Heart left ventricle (tissue), 16 donors: ENCODE results near the gene A3GALT2. TPM values are rescaled to one million over a fixed set of nuclear protein-coding genes. Genes with fewer than 3 reads are reported as not detected.

Source experiments
- ATAC-seq, 4 donors: fragments of 200-7000 bp; cut with Tn5 transposase; one replicate each; pipeline ENCODE4 v1.9.1; 2020 to 2022; ENCODE audit warnings: moderate library complexity in 4 of 4, mild to moderate bottlenecking in 3 of 4, moderate number of reproducible peaks in 1 of 4
- DNase-seq, 5 donors: peaks; one replicate each; pipeline ENCODE4 v3.0.0-alpha.2; 2020
- H3K27ac ChIP-seq, 12 donors: fragments of 200-600 bp; sonication (generic) in 4 of 12; one replicate each; pipeline versions ENCODE4 v1.5.0 to v1.8.0; 2016 to 2022; ENCODE audit warnings: mild to moderate bottlenecking in 2 of 12
- H3K27me3 ChIP-seq, 9 donors: fragments of 200-600 bp; sonication (generic) in 2 of 9; one replicate each; pipeline versions ENCODE4 v1.5.1 to v1.8.0; 2016 to 2022; ENCODE audit warnings: mild to moderate bottlenecking in 3 of 9
- H3K36me3 ChIP-seq, 9 donors: fragments of 200-600 bp; sonication (generic) in 2 of 9; one replicate each; pipeline versions ENCODE4 v1.5.0 to v1.8.0; 2018 to 2022; ENCODE audit warnings: mild to moderate bottlenecking in 2 of 9
- H3K4me1 ChIP-seq, 12 donors: fragments of 200-600 bp; sonication (generic) in 4 of 12; one replicate each; pipeline versions ENCODE4 v1.5.0 to v1.8.0; 2016 to 2022; ENCODE audit warnings: mild to moderate bottlenecking in 3 of 12
- H3K4me3 ChIP-seq, 12 donors: fragments of 200-600 bp; sonication (generic) in 4 of 12; one replicate each; pipeline versions ENCODE4 v1.5.0 to v1.8.0; 2017 to 2022; ENCODE audit warnings: mild to moderate bottlenecking in 9 of 12, moderate library complexity in 4 of 12
- H3K9me3 ChIP-seq, 12 donors: fragments of 200-600 bp; sonication (generic) in 4 of 12; one replicate each; pipeline versions ENCODE4 v1.5.0 to v1.8.0; 2016 to 2022; ENCODE audit warnings: mild to moderate bottlenecking in 1 of 12
- POLR2A ChIP-seq, 2 donors: fragments of 450-650 bp; IDR thresholded peaks; one replicate each; pipeline ENCODE4 v1.6.1; 2017; ENCODE audit warnings: antibody characterized with exemption in 2 of 2, mild to moderate bottlenecking in 2 of 2, moderate library complexity in 2 of 2
- WGBS, 4 donors: extraction: QIAGEN DNeasy Blood & Tissue Kit in 2 of 4; methylation state at CpG; one replicate each; pipeline versions ENCODE4 v1.1.5 to v1.1.7; 2013 to 2018; 5-methylcytosine and 5-hydroxymethylcytosine counted together
- intact Hi-C, 10 donors: fragments of 100-400 bp; cut with DNase I; formaldehyde crosslinking; loops; one replicate each; pipeline versions ENCODE4 v1.11.1 to v1.14.2; 2022
- polyA plus RNA-seq, 2 donors: library from polyadenylated mRNA; stranded (reverse); fragments of 200-250 nt; gene quantifications; one replicate each; pipeline ENCODE4 v1.2.3, GENCODE V29; 2013
- total RNA-seq, 9 donors: library from RNA; depleted of rRNA in 2 of 9; stranded (reverse); fragments of >200 nt in 2 of 9; fragmentation: NEBNext Ultra II Directional in 3 of 9; extraction: Animal tissue kit (Norgen Biotek cat#: 25700) in 3 of 9; gene quantifications; one replicate each; pipeline versions ENCODE4 v1.1.0 to v1.2.4, GENCODE V29; 2016 to 2023
- TF ChIP-seq, protein P1 (sequence below), 12 donors: fragments of 200-600 bp; sonication (generic) in 4 of 12; IDR thresholded peaks; one replicate each; pipeline versions ENCODE4 v1.5.0 to v1.8.0; 2018 to 2022; ENCODE audit warnings: antibody characterized with exemption in 12 of 12, mild to moderate bottlenecking in 5 of 12
- donor health status: ischemic (EF 13 %, LVEDD 7.1; RV severe dilation, severe dysfunction).
- donor health status: healthy with polysubstance abuse.
- donor health status: DM: no; HTN: yes; CAD: no.
- donor health status: DM: no; HTN: no; CAD: no.
- donor health status: ischemic (EF 25% LVEDD 6.9; RV normal size, moderate dysfunction).
- donor health status: ischemic (EF 25% LVEDD 5.7; RV mildly dilated, moderate dysfunction).
- donor health status: healthy.
- donor health status: DM: yes; HTN: yes; CAD: no.
- donor health status: ischemic (EF 35%, LVEDD 5.7; RV mildly dilated, moderate dysfunction).
- donor health status: nonischemic (EF 11% LVEDD 7.7; RV severe dilation, severe dysfunction).
- donor health status: DM: yes; HTN: yes; CAD: no.
- donor health status: PGD.
- donor health status: ischemic (EF 29% LVEDD 5.4; RV normal size, mild dysfunction).
- donor health status: nonischemic (EF 23%, LVEDD 6.1; RV moderate dilation, normal function).

A3GALT2 gene
- total and polyA plus RNA-seq, 11 donors: 0.40 TPM; not detected in 10

DNA sequence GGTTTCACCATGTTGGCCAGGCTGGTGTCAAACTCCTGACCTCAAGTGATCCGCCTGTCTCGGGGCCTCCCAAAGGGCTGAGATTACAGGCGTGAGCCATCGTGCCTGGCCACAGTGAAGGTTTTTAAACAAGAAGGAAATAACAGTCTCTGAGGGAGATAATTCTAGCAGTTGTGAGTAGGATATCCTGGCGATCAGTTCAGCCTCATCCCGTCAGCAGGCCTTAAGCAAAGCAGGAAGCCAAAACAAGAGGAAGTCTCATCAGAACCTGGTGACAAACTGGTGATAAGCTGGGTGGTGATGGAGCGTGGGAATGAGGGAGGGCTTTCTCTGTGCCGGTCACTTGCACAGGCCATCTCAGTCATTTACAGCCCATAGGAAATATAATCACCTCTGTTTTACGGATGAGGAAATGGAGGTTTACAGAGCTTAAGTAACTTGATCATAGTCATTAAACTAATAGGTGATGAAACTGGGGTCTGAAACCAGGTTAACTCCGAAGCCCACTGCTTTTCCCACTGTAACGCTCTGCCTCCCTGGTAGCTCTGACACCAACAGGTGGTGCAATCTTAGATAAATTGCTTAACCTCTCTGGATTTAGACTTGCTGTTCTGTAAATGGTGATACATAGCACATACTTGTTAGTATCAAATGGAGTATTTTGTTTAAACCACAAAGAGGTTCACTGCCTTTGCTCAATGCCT, 40.8 kb upstream of the A3GALT2 start:
- DNase-seq (peak in 2 of 5 donors; percentile 32 to 52), ATAC-seq (peak; percentile 9 to 74 (median 55))
- H3K27ac ChIP-seq: peak overlapping the region in 11 of 12 donors; percentile 23 to 85 (median 65)
- H3K4me3 ChIP-seq: no peak overlapping the region
- H3K36me3 ChIP-seq: peaks cover 0 to 4% (median 0%) of the 10 kb centered on the region in 9 donors
- H3K27me3 ChIP-seq: no peaks in the 10 kb centered on the region
- 21 to 28% (median 24%) methylated on average over 11 of the region's 11 CpGs for WGBS, 4 donors
- TF ChIP-seq, protein P1, sequence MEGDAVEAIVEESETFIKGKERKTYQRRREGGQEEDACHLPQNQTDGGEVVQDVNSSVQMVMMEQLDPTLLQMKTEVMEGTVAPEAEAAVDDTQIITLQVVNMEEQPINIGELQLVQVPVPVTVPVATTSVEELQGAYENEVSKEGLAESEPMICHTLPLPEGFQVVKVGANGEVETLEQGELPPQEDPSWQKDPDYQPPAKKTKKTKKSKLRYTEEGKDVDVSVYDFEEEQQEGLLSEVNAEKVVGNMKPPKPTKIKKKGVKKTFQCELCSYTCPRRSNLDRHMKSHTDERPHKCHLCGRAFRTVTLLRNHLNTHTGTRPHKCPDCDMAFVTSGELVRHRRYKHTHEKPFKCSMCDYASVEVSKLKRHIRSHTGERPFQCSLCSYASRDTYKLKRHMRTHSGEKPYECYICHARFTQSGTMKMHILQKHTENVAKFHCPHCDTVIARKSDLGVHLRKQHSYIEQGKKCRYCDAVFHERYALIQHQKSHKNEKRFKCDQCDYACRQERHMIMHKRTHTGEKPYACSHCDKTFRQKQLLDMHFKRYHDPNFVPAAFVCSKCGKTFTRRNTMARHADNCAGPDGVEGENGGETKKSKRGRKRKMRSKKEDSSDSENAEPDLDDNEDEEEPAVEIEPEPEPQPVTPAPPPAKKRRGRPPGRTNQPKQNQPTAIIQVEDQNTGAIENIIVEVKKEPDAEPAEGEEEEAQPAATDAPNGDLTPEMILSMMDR (IDR thresholded peaks at IDR 0.05): no peak
- TF ChIP-seq POLR2A (IDR thresholded peaks at IDR 0.05): no peak
- peaks cover 17 to 86% (median 59%) of the 10 kb centered on the region in 12 donors for H3K4me1 ChIP-seq
- intact Hi-C loops: loop anchor here in 7 of 10 donors (5.0 to 10.0 kb wide), 5 partner anchors 137 to 267 kb away; no protein-coding TSS in a partner anchor
- H3K9me3 ChIP-seq: no peaks in the 10 kb centered on the region

DNA sequence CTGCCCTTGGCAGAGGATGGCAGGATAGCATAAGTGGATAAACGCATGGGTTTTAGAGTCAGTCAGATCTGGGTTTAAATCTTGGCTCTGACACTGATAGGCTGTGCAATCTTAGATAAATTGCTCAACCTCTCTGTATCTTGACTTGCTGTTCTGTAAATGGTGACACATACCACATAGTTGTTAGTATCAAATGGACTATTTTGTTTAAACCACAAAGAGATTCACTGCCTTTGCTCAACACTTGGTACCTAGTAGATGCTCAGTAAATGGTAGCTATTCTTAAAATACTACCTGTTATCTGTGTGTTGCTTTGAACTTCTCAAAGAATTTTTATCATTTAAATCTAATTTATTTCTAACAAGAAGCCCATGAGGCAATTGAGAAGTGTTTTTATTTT, 39.5 kb upstream of the A3GALT2 start:
- Histone ChIP-seq H3K9me3 (no peaks in the 10 kb centered on the region), H3K27ac (no peak overlapping the region), H3K4me3 (no peak overlapping the region), H3K4me1 (peaks cover 13 to 73% (median 46%) of the 10 kb centered on the region in 12 donors), H3K36me3 (peaks cover 0 to 4% (median 0%) of the 10 kb centered on the region in 9 donors), H3K27me3 (no peaks in the 10 kb centered on the region)
- intact Hi-C loops: loop anchor here in 7 of 10 donors (5.0 to 10.0 kb wide), 5 partner anchors 136 to 266 kb away; no protein-coding TSS in a partner anchor
- WGBS, 4 donors: 66 to 73% (median 67%) methylated on average over 1 of the region's 1 CpG
- no peak for ATAC-seq
- no peak for TF ChIP-seq POLR2A (IDR thresholded peaks at IDR 0.05)
- TF ChIP-seq, protein P1 (IDR thresholded peaks at IDR 0.05): no peak
- DNase-seq: no peak

DNA sequence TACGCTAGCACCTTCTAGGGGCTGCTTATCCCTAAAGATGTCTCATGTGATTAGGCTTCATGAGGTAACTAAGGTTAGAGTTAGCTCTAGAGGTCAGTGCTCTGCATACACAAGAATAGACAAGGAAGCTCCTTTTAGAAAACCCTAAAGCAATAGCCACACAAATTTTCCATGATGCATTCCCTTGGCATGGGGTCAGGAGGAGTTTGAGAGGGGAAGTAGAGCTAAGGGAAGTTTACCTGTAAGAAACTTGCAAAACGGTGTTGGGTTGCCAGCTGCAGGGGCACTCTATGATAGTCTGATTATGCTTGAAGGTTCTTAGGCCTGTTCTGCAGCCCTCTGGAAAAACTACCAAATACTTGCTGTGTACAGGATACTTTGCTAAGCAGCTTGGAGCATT, 39.0 kb upstream of the A3GALT2 start:
- TF ChIP-seq, protein P1 (IDR thresholded peaks at IDR 0.05): no peak
- no peak for TF ChIP-seq POLR2A (IDR thresholded peaks at IDR 0.05)
- no peaks in the 10 kb centered on the region for H3K9me3 ChIP-seq
- H3K4me1 ChIP-seq: peaks cover 9 to 69% (median 41%) of the 10 kb centered on the region in 12 donors
- no peak overlapping the region for H3K4me3 ChIP-seq
- DNase-seq (no peak), ATAC-seq (no peak)
- H3K27me3 ChIP-seq: no peaks in the 10 kb centered on the region
- H3K36me3 ChIP-seq: peaks cover 0 to 4% (median 0%) of the 10 kb centered on the region in 9 donors
- intact Hi-C loops: loop anchor here in 7 of 10 donors (5.0 to 10.0 kb wide), 5 partner anchors 135 to 265 kb away; no protein-coding TSS in a partner anchor
- WGBS, 4 donors: 72 to 79% (median 78%) methylated on average over 2 of the region's 2 CpGs
- no peak overlapping the region for H3K27ac ChIP-seq

DNA sequence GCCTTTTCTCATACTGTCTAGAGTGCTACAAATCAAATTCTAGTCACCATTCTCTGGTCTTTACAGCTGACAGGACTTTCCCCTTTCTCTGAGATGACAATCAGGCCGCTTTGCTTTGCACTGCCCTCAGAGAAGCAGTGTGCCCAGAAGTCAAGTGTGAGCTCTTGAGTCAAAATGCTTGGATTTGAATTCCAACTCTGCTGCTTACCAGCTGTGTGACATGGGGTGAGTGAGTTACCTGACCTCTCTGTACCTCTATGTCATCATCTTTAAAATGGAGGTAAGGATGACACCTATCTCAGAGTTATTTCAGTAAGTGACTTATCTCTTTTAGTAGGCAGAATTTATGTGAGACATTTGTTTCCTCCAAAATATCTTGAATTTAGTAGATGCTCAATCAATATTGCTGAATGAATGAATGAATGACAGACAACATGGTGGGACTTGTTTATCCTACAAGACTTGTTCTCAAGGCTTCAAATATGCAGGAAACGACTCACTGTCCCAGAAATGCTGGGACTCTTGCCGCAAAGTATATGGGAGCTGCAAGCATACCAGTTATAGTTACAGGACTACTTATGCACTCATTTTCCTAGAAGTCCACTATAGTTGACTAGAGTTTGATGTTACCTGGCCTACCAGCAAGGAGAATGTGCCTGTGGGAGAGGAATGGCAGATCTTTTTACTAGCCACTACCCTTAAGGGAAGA, 38.1 kb upstream of the A3GALT2 start:
- H3K27ac ChIP-seq: peak overlapping the region in 1 of 12 donors; percentile 13

More for the DNA sequence above, 38.1 kb upstream of the A3GALT2 start:
- 73 to 90% (median 86%) methylated on average over 3 of the region's 3 CpGs for whole genome bisulfite sequencing, 4 donors
- TF ChIP-seq, protein P1 (IDR thresholded peaks at IDR 0.05): no peak
- TF ChIP-seq POLR2A (IDR thresholded peaks at IDR 0.05): no peak
- intact Hi-C loops: no loop called here
- Histone ChIP-seq H3K27me3 (no peaks in the 10 kb centered on the region), H3K36me3 (peaks cover 0 to 12% (median 8%) of the 10 kb centered on the region in 9 donors), H3K4me1 (peaks cover 8 to 60% (median 32%) of the 10 kb centered on the region in 12 donors), H3K4me3 (no peak overlapping the region), H3K9me3 (no peaks in the 10 kb centered on the region)
- DNase-seq (no peak), ATAC-seq (no peak)
